T-helper 1 cell treated with Interleukin-12 subunit alpha and Interleukin-12 subunit beta and Interleukin-4 antibody, amounts not matched to agents 30 μg/mL and 1 μg/mL, for 36 hours (primary cell): ENCODE data around the gene CADPS.
A peak's percentile ranks its signal among the peaks of the same experiment; 100 is the strongest.
"Not testable (repeated sequence)": the region's sequence is repeated elsewhere in the genome, so short reads cannot be mapped to it uniquely, and the experiment has no call there.

ENCODE experiments used
- H3K27ac Mint-ChIP-seq: one replicate; pipeline ENCODE4 v1.8.0; 2021; ENCODE audit warnings: mild to moderate bottlenecking, mixed read lengths
- H3K27me3 Mint-ChIP-seq: one replicate; pipeline ENCODE4 v1.8.0; 2021; ENCODE audit warnings: low read depth, mixed read lengths
- H3K36me3 Mint-ChIP-seq: one replicate; pipeline ENCODE4 v1.8.0; 2021; ENCODE audit warnings: low read depth, mixed read lengths
- H3K4me1 Mint-ChIP-seq: one replicate; pipeline ENCODE4 v1.8.0; 2021; ENCODE audit warnings: low read depth, mixed read lengths
- H3K4me3 Mint-ChIP-seq: one replicate; pipeline ENCODE4 v1.8.0; 2021; ENCODE audit warnings: mild to moderate bottlenecking, moderate library complexity, mixed read lengths
- H3K9me3 Mint-ChIP-seq: one replicate; pipeline ENCODE4 v1.8.0; 2021; ENCODE audit warnings: mixed read lengths

The CADPS gene

GRCh38 chr3:62586356-62586755, 288.9 kb downstream of the CADPS start:
- no peaks in the 10 kb centered on the region for H3K9me3 Mint-ChIP-seq
- no peak overlapping the region for H3K27ac Mint-ChIP-seq
- no peaks in the 10 kb centered on the region for H3K27me3 Mint-ChIP-seq
- no peaks in the 10 kb centered on the region for H3K36me3 Mint-ChIP-seq
- H3K4me1 Mint-ChIP-seq, result no peaks in the 10 kb centered on the region
- H3K4me3 Mint-ChIP-seq, result no peak overlapping the region

- H3K36me3 Mint-ChIP-seq, result no peaks in the 10 kb centered on the region
- H3K4me1 Mint-ChIP-seq, result no peaks in the 10 kb centered on the region
- H3K27me3 Mint-ChIP-seq, result no peaks in the 10 kb centered on the region
- H3K9me3 Mint-ChIP-seq, result no peaks in the 10 kb centered on the region
- H3K27ac Mint-ChIP-seq, result no peak overlapping the region
- H3K4me3 Mint-ChIP-seq, result no peak overlapping the region
Measured at GRCh38 chr3:62585861-62586260, 289.4 kb downstream of the CADPS start.

GRCh38 chr3:62584636-62585035, 290.6 kb downstream of the CADPS start:
- H3K9me3 Mint-ChIP-seq, result peaks cover 6% of the 10 kb centered on the region
- H3K27ac Mint-ChIP-seq, result no peak overlapping the region
- no peaks in the 10 kb centered on the region for H3K36me3 Mint-ChIP-seq
- no peaks in the 10 kb centered on the region for H3K27me3 Mint-ChIP-seq
- no peak overlapping the region for H3K4me3 Mint-ChIP-seq
- no peaks in the 10 kb centered on the region for H3K4me1 Mint-ChIP-seq

- H3K27ac Mint-ChIP-seq, result no peak overlapping the region
- no peaks in the 10 kb centered on the region for H3K27me3 Mint-ChIP-seq
- H3K4me1 Mint-ChIP-seq, result no peaks in the 10 kb centered on the region
Measured at GRCh38 chr3:62582495-62583172, 292.6 kb downstream of the CADPS start.

GRCh38 chr3:62580485-62580884, 294.7 kb downstream of the CADPS start:
- not testable (repeated sequence) for H3K4me1 Mint-ChIP-seq, H3K36me3 Mint-ChIP-seq, H3K27me3 Mint-ChIP-seq, H3K27ac Mint-ChIP-seq, H3K4me3 Mint-ChIP-seq
- H3K9me3 Mint-ChIP-seq, result peaks cover 15% of the 10 kb centered on the region

More at GRCh38 chr3:62582495-62583172, 292.6 kb downstream of the CADPS start:
- Mint-ChIP-seq H3K9me3 (peaks cover 15% of the 10 kb centered on the region), H3K4me3 (no peak overlapping the region), H3K36me3 (no peaks in the 10 kb centered on the region)

- Mint-ChIP-seq H3K36me3 (no peaks in the 10 kb centered on the region), H3K4me3 (no peak overlapping the region), H3K9me3 (peaks cover 15% of the 10 kb centered on the region), H3K27ac (no peak overlapping the region), H3K4me1 (no peaks in the 10 kb centered on the region), H3K27me3 (no peaks in the 10 kb centered on the region)
Measured at GRCh38 chr3:62577153-62577552, 298.1 kb downstream of the CADPS start.

- no peaks in the 10 kb centered on the region for H3K4me1 Mint-ChIP-seq
- no peaks in the 10 kb centered on the region for H3K36me3 Mint-ChIP-seq
- peaks cover 7% of the 10 kb centered on the region for H3K9me3 Mint-ChIP-seq
- H3K27ac Mint-ChIP-seq, result no peak overlapping the region
- H3K4me3 Mint-ChIP-seq, result no peak overlapping the region
- H3K27me3 Mint-ChIP-seq, result no peaks in the 10 kb centered on the region
Measured at GRCh38 chr3:62574266-62574898, 300.8 kb downstream of the CADPS start.

- Mint-ChIP-seq H3K9me3 (no peaks in the 10 kb centered on the region), H3K36me3 (no peaks in the 10 kb centered on the region), H3K4me1 (no peaks in the 10 kb centered on the region), H3K27ac (no peak overlapping the region), H3K27me3 (no peaks in the 10 kb centered on the region), H3K4me3 (no peak overlapping the region)
Measured at GRCh38 chr3:62571916-62572315, 303.3 kb downstream of the CADPS start.

- H3K4me1 Mint-ChIP-seq, result peaks cover 2% of the 10 kb centered on the region
- H3K9me3 Mint-ChIP-seq, result no peaks in the 10 kb centered on the region
- no peaks in the 10 kb centered on the region for H3K27me3 Mint-ChIP-seq
- no peak overlapping the region for H3K4me3 Mint-ChIP-seq
- no peaks in the 10 kb centered on the region for H3K36me3 Mint-ChIP-seq
- no peak overlapping the region for H3K27ac Mint-ChIP-seq
Measured at GRCh38 chr3:62570888-62571287, 304.3 kb downstream of the CADPS start.

GRCh38 chr3:62569609-62570008, 305.6 kb downstream of the CADPS start:
- H3K36me3 Mint-ChIP-seq, result no peaks in the 10 kb centered on the region
- H3K4me3 Mint-ChIP-seq, result no peak overlapping the region
- peaks cover 2% of the 10 kb centered on the region for H3K4me1 Mint-ChIP-seq
- H3K27me3 Mint-ChIP-seq, result no peaks in the 10 kb centered on the region
- no peaks in the 10 kb centered on the region for H3K9me3 Mint-ChIP-seq
- no peak overlapping the region for H3K27ac Mint-ChIP-seq

GRCh38 chr3:62567097-62568021, 307.9 kb downstream of the CADPS start:
- Mint-ChIP-seq H3K9me3 (no peaks in the 10 kb centered on the region), H3K27me3 (no peaks in the 10 kb centered on the region), H3K4me3 (no peak overlapping the region), H3K36me3 (no peaks in the 10 kb centered on the region), H3K27ac (no peak overlapping the region), H3K4me1 (peaks cover 2% of the 10 kb centered on the region)

- no peaks in the 10 kb centered on the region for H3K27me3 Mint-ChIP-seq
- H3K27ac Mint-ChIP-seq, result peak overlapping the region; percentile 15
- peaks cover 2% of the 10 kb centered on the region for H3K4me1 Mint-ChIP-seq
- H3K36me3 Mint-ChIP-seq, result no peaks in the 10 kb centered on the region
- H3K9me3 Mint-ChIP-seq, result no peaks in the 10 kb centered on the region
- no peak overlapping the region for H3K4me3 Mint-ChIP-seq
Measured at GRCh38 chr3:62566022-62566557, 309.1 kb downstream of the CADPS start.

- no peaks in the 10 kb centered on the region for H3K27me3 Mint-ChIP-seq
- H3K27ac Mint-ChIP-seq, result no peak overlapping the region
- H3K36me3 Mint-ChIP-seq, result no peaks in the 10 kb centered on the region
- H3K4me1 Mint-ChIP-seq, result peaks cover 2% of the 10 kb centered on the region
- no peak overlapping the region for H3K4me3 Mint-ChIP-seq
- no peaks in the 10 kb centered on the region for H3K9me3 Mint-ChIP-seq
Measured at GRCh38 chr3:62562596-62562995, 312.6 kb downstream of the CADPS start.

- no peaks in the 10 kb centered on the region for H3K9me3 Mint-ChIP-seq
- no peak overlapping the region for H3K4me3 Mint-ChIP-seq
- no peak overlapping the region for H3K27ac Mint-ChIP-seq
- no peaks in the 10 kb centered on the region for H3K36me3 Mint-ChIP-seq
- H3K27me3 Mint-ChIP-seq, result no peaks in the 10 kb centered on the region
- H3K4me1 Mint-ChIP-seq, result peaks cover 2% of the 10 kb centered on the region
Measured at GRCh38 chr3:62562017-62562416, 313.2 kb downstream of the CADPS start.
